ENCODE data around the gene PREX1.
A peak's percentile ranks its signal among the peaks of the same experiment; 100 is the strongest.

PREX1 gene

GRCh38 chr20:48709744-48710143, 118.1 kb downstream of the PREX1 start:
- no peak for DNase-seq
- TF ChIP-seq, protein P1, sequence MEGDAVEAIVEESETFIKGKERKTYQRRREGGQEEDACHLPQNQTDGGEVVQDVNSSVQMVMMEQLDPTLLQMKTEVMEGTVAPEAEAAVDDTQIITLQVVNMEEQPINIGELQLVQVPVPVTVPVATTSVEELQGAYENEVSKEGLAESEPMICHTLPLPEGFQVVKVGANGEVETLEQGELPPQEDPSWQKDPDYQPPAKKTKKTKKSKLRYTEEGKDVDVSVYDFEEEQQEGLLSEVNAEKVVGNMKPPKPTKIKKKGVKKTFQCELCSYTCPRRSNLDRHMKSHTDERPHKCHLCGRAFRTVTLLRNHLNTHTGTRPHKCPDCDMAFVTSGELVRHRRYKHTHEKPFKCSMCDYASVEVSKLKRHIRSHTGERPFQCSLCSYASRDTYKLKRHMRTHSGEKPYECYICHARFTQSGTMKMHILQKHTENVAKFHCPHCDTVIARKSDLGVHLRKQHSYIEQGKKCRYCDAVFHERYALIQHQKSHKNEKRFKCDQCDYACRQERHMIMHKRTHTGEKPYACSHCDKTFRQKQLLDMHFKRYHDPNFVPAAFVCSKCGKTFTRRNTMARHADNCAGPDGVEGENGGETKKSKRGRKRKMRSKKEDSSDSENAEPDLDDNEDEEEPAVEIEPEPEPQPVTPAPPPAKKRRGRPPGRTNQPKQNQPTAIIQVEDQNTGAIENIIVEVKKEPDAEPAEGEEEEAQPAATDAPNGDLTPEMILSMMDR (IDR thresholded peaks at IDR 0.05; ENCODE audit: low read depth, low read length, missing control alignments) = no peak
- no peak overlapping the region for H3K4me3 ChIP-seq (ENCODE audit: low read depth, low read length)
- H3K27ac ChIP-seq = no peak overlapping the region
- H3K36me3 ChIP-seq (replicated peaks) = no peaks in the 10 kb centered on the region
- H3K27me3 ChIP-seq (replicated peaks) = no peaks in the 10 kb centered on the region
- in situ Hi-C loops (cut with HindIII; ENCODE audit: low pct_ligation_motif_present, low sequenced_read_pairs) = no loop called here

GRCh38 chr20:48709058-48709691, 118.6 kb downstream of the PREX1 start:
- no peaks in the 10 kb centered on the region for H3K36me3 ChIP-seq (replicated peaks)
- DNase-seq = no peak
- no peak overlapping the region for H3K4me3 ChIP-seq (ENCODE audit: low read depth, low read length)
- H3K27me3 ChIP-seq (replicated peaks) = no peaks in the 10 kb centered on the region
- no peak overlapping the region for H3K27ac ChIP-seq
- TF ChIP-seq, protein P1 (IDR thresholded peaks at IDR 0.05; ENCODE audit: low read depth, low read length, missing control alignments) = no peak
- in situ Hi-C loops (cut with HindIII; ENCODE audit: low pct_ligation_motif_present, low sequenced_read_pairs) = no loop called here

DNA sequence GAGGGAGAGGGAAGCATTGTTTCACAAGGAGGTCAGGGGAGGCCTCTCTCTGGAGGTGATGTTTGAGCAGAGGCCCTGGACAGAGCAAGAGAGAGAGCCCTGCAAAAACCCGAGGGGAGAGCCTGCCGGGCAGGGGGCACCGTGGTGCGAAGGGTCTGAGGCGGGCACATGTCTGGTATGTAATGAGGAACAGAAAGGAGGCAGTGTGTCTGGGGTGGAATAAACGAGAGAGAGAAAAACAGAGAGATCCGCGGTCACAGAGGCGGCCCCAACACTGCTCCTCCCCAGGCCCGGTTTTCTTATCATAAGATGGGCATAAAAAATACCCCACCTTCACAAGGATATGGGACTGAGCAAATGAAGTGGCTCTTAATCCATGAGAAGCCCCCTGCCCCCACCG, 119.2 kb downstream of the PREX1 start:
- in situ Hi-C loops (cut with HindIII; ENCODE audit: low pct_ligation_motif_present, low sequenced_read_pairs) = no loop called here
- no peaks in the 10 kb centered on the region for H3K27me3 ChIP-seq (replicated peaks)
- H3K4me3 ChIP-seq (ENCODE audit: low read depth, low read length) = no peak overlapping the region
- TF ChIP-seq, protein P1 (IDR thresholded peaks at IDR 0.05; ENCODE audit: low read depth, low read length, missing control alignments) = no peak
- H3K36me3 ChIP-seq (replicated peaks) = no peaks in the 10 kb centered on the region
- DNase-seq = no peak
- H3K27ac ChIP-seq = no peak overlapping the region

DNA sequence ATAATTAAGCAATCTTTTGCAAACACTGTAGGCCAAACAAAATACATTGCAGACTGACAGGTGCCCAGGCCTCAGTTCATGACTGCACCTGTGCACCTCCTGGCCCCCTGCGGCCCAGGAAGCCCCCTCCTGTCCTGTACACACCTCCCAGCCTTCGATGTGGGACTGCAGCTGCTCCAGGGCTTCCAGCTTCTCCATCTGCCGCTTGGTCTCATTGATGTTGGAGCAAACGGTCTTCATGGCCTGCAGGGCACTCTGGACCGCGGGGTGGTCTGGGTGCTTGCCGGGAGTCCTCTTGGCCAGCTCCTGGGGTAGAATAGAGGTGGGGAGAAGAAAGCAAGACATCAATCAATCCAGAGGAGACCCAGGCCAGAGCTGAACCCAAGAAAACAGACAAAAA, 119.7 kb downstream of the PREX1 start:
- H3K4me3 ChIP-seq (ENCODE audit: low read depth, low read length) = no peak overlapping the region
- in situ Hi-C loops (cut with HindIII; ENCODE audit: low pct_ligation_motif_present, low sequenced_read_pairs) = no loop called here
- TF ChIP-seq, protein P1 (IDR thresholded peaks at IDR 0.05; ENCODE audit: low read depth, low read length, missing control alignments) = no peak
- no peaks in the 10 kb centered on the region for H3K36me3 ChIP-seq (replicated peaks)
- no peaks in the 10 kb centered on the region for H3K27me3 ChIP-seq (replicated peaks)
- DNase-seq = no peak
- H3K27ac ChIP-seq = no peak overlapping the region

GRCh38 chr20:48706710-48707365, 121.0 kb downstream of the PREX1 start:
- H3K4me3 ChIP-seq (ENCODE audit: low read depth, low read length) = no peak overlapping the region
- H3K36me3 ChIP-seq (replicated peaks) = no peaks in the 10 kb centered on the region
- TF ChIP-seq, protein P1 (IDR thresholded peaks at IDR 0.05; ENCODE audit: low read depth, low read length, missing control alignments) = peak; percentile 20
- in situ Hi-C loops (cut with HindIII; ENCODE audit: low pct_ligation_motif_present, low sequenced_read_pairs) = no loop called here
- no peak for DNase-seq
- H3K27me3 ChIP-seq (replicated peaks) = no peaks in the 10 kb centered on the region
- no peak overlapping the region for H3K27ac ChIP-seq
